Neuron (in vitro differentiated cells): ENCODE data around the gene GJA10.

Experiments
- H2AFZ ChIP-seq: one replicate; pipeline ENCODE4 v1.6.1; 2013; ENCODE audit warnings: low read depth, mild to moderate bottlenecking, inconsistent platforms, low read length, moderate library complexity
- H3K27me3 ChIP-seq: one replicate; pipeline ENCODE4 v1.6.1; 2013; ENCODE audit warnings: low read length; ENCODE audit not compliant: insufficient read depth
- H3K36me3 ChIP-seq: one replicate; pipeline ENCODE4 v1.6.1; 2013; ENCODE audit warnings: low read length; ENCODE audit not compliant: insufficient read depth
- H3K4me1 ChIP-seq: one replicate; pipeline ENCODE4 v1.6.1; 2013; ENCODE audit warnings: low read length; ENCODE audit not compliant: insufficient read depth
- H3K4me3 ChIP-seq: 2 replicates; pipeline ENCODE4 v1.5.1; 2013; ENCODE audit warnings: mild to moderate bottlenecking, low read length, moderate library complexity
- H3K9me3 ChIP-seq: one replicate; pipeline ENCODE4 v1.6.1; 2013; ENCODE audit warnings: low read length

Gene GJA10

DNA sequence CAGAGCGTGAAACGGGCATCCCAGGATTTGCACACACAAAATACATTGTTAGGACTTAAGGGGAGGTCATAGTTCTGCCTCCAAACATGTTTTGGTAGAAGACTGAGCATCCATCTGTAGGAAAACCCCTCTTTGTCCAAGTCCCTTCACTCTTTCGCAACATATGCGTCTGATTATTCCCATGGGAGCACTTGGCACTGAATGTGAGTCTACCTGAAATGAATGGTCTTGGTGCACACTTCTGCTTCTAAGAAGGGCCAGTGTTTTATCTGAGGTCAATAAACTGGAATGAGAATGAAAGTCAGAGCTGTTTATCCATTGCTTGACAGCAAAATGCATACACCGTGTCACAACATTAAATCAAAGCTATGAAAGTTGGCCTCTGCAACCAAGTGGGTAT lies 33.0 kb downstream of the GJA10 start:
- H3K27me3 ChIP-seq, result no peaks in the 10 kb centered on the region
- peaks cover 2% of the 10 kb centered on the region for H3K9me3 ChIP-seq
- H3K36me3 ChIP-seq, result peaks cover 10% of the 10 kb centered on the region
- no peak overlapping the region for H3K4me3 ChIP-seq
- no peak overlapping the region for H2AFZ ChIP-seq
- peaks cover 9% of the 10 kb centered on the region for H3K4me1 ChIP-seq

DNA sequence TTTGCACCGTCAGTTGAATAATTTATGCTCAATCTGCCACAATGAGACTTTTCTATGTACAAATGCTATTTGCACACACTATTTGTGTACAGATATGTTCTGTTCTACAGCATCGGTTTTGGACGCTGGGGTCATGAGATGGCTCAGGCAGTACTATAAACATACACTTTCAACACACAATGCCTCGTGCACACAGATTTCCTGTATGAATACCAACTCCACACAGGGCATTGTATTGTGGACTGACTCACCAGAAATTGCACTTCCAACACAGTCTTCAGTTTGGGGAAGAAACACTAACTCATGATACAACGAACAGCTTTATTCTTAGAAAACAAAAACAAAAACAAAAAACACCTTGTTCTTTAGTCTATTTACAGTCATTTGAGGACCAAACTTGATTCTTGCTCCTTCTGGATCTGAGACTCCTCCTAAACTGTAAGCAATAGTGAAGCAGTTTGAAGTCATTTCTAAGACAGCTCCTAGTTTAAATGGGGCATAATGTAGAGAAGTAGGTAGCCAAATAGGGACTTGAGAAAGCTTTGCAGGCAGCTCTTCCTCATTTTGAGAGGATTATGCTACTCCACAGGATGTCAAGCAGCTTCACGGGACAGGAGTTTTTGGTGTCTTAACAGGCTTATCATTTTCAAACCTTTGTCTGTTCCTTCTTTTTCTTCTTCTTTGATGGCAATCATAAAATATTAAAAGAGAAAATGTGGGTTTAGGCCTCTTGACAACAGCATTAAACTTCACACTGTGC lies 33.7 kb downstream of the GJA10 start:
- peaks cover 17% of the 10 kb centered on the region for H3K36me3 ChIP-seq

GRCh38 chr6:89928604-89929003 lies 34.3 kb downstream of the GJA10 start:
- peaks cover 21% of the 10 kb centered on the region for H3K36me3 ChIP-seq
- peaks cover 9% of the 10 kb centered on the region for H3K4me1 ChIP-seq
- H2AFZ ChIP-seq, result no peak overlapping the region
- no peaks in the 10 kb centered on the region for H3K27me3 ChIP-seq
- H3K9me3 ChIP-seq, result peaks cover 2% of the 10 kb centered on the region
- no peak overlapping the region for H3K4me3 ChIP-seq

More for the DNA sequence above, 33.7 kb downstream of the GJA10 start:
- no peaks in the 10 kb centered on the region for H3K27me3 ChIP-seq
- no peak overlapping the region for H2AFZ ChIP-seq
- peaks cover 2% of the 10 kb centered on the region for H3K9me3 ChIP-seq
- H3K4me3 ChIP-seq, result no peak overlapping the region
- peaks cover 9% of the 10 kb centered on the region for H3K4me1 ChIP-seq

- H3K9me3 ChIP-seq, result no peaks in the 10 kb centered on the region
- H3K36me3 ChIP-seq, result peaks cover 30% of the 10 kb centered on the region
- H3K27me3 ChIP-seq, result no peaks in the 10 kb centered on the region
- H3K4me3 ChIP-seq, result no peak overlapping the region
- peaks cover 9% of the 10 kb centered on the region for H3K4me1 ChIP-seq
- no peak overlapping the region for H2AFZ ChIP-seq
Measured at GRCh38 chr6:89930789-89931188, 36.5 kb downstream of the GJA10 start.

- Histone ChIP-seq H3K36me3 (peaks cover 39% of the 10 kb centered on the region), H3K27me3 (no peaks in the 10 kb centered on the region), H3K4me1 (peaks cover 9% of the 10 kb centered on the region), H3K9me3 (no peaks in the 10 kb centered on the region), H3K4me3 (no peak overlapping the region), H2AFZ (no peak overlapping the region)
Measured at GRCh38 chr6:89932245-89932802, 38.1 kb downstream of the GJA10 start.

DNA sequence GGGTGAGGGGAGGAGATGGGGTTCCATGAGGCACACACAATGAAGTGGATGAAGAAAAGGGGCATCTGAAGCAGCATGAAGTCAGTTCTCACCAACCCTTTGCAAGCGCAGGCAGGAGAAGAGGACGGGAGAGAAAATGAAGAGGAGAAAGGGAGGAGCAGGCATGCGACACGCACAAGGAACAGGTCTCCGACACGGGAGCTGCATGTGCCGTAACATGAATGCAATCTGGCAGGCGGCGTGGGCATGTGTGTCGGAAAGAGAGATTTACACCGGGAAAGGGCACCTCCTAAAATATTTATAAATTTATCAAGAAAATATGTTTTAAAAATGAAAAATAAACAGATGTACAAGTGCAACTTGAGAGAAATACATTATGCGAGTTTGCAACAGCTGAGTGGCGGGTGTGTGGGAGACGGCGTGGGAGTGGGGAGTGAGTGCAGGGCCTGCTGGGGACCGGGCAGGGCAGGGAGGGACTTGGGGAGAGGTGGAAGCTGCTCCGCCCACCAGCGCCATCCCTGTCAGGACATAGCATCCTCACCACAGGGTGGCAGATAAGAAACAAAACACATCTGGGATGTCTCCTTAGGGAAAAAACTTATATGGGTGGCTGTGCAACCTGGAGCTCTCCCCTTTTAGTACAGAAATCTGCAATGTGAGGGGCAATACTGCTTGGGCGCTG lies 40.6 kb downstream of the GJA10 start:
- H3K4me3 ChIP-seq, result no peak overlapping the region
- no peaks in the 10 kb centered on the region for H3K27me3 ChIP-seq
- peaks cover 43% of the 10 kb centered on the region for H3K36me3 ChIP-seq
- H3K9me3 ChIP-seq, result no peaks in the 10 kb centered on the region
- no peak overlapping the region for H2AFZ ChIP-seq
- H3K4me1 ChIP-seq, result no peaks in the 10 kb centered on the region

DNA sequence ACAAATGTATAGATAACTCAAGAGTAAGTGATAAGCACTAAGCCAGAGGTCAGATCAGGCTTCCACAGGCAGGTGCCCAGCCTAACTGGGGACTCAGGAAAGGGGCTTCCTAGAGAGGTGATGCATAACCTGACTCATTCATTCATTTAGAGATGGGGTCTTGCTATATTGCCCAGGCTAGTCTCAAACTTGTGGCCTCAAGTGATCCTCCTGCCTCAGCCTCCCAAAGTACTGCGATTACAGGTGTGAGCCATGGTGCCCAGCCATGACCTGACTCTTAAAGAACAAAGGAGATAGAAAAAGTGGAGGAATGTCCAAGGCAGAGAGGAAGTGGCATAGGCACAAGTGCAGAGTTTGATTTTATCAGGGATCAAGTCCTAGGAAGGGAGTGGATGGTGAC lies 41.9 kb downstream of the GJA10 start:
- peaks cover 5% of the 10 kb centered on the region for H3K4me1 ChIP-seq
- H3K4me3 ChIP-seq, result no peak overlapping the region
- no peaks in the 10 kb centered on the region for H3K9me3 ChIP-seq
- H3K27me3 ChIP-seq, result no peaks in the 10 kb centered on the region
- no peak overlapping the region for H2AFZ ChIP-seq
- peaks cover 38% of the 10 kb centered on the region for H3K36me3 ChIP-seq

DNA sequence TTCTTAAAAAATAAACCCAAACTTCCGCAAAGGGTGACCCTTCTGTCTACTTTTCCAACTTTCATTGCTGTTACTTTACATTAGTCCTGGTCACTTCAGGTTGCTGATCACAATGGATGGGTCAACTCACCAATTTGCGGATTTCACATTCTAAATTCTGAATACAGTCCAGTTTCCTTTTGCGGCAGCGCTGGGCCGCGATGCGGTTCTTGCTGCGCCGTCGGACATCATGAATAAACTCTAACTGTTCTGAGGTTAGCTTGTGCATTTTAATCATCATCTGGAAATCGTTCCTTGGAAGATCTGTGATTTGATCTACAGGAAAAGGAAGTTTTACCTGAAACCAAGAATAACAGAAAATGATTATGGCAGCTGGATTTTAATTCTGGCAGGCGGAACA lies 43.7 kb downstream of the GJA10 start:
- peaks cover 26% of the 10 kb centered on the region for H3K36me3 ChIP-seq
- no peak overlapping the region for H2AFZ ChIP-seq
- H3K9me3 ChIP-seq, result no peaks in the 10 kb centered on the region
- no peaks in the 10 kb centered on the region for H3K27me3 ChIP-seq
- H3K4me1 ChIP-seq, result peaks cover 8% of the 10 kb centered on the region
- no peak overlapping the region for H3K4me3 ChIP-seq

DNA sequence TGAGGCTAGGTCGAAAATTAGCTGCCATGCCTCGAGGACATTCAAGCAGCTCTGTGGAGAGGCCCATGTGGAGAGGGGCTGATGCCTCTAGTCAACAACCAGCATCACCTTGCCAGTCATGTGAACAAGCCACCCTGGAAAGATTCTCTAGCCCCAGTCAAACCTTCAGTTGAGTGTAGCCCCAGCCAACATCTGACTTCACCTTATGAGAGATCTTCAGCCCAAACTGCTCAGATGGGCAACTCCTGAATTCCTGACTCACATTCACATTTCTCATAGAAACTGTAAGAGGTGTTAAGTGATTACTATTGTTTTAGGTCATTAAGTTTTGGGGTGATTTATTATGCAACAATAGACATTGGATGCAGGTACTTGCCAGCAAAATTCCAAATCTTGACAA lies 44.9 kb downstream of the GJA10 start:
- H3K4me1 ChIP-seq, result peaks cover 8% of the 10 kb centered on the region
- H3K36me3 ChIP-seq, result peaks cover 18% of the 10 kb centered on the region
- no peak overlapping the region for H2AFZ ChIP-seq
- H3K9me3 ChIP-seq, result no peaks in the 10 kb centered on the region
- H3K27me3 ChIP-seq, result no peaks in the 10 kb centered on the region
- H3K4me3 ChIP-seq, result no peak overlapping the region

GRCh38 chr6:89940225-89941027 lies 46.2 kb downstream of the GJA10 start:
- H3K4me1 ChIP-seq, result peaks cover 8% of the 10 kb centered on the region
- peaks cover 14% of the 10 kb centered on the region for H3K36me3 ChIP-seq
- H2AFZ ChIP-seq, result no peak overlapping the region

GRCh38 chr6:89941031-89941762 lies 46.9 kb downstream of the GJA10 start:
- no peaks in the 10 kb centered on the region for H3K9me3 ChIP-seq
- no peak overlapping the region for H2AFZ ChIP-seq
- H3K36me3 ChIP-seq, result peaks cover 10% of the 10 kb centered on the region
- H3K27me3 ChIP-seq, result no peaks in the 10 kb centered on the region
- H3K4me3 ChIP-seq, result no peak overlapping the region
- peaks cover 8% of the 10 kb centered on the region for H3K4me1 ChIP-seq

More at GRCh38 chr6:89940225-89941027, 46.2 kb downstream of the GJA10 start:
- no peaks in the 10 kb centered on the region for H3K9me3 ChIP-seq
- no peak overlapping the region for H3K4me3 ChIP-seq
- no peaks in the 10 kb centered on the region for H3K27me3 ChIP-seq

GRCh38 chr6:89941763-89942497 lies 47.7 kb downstream of the GJA10 start:
- Histone ChIP-seq H3K4me3 (no peak overlapping the region), H3K4me1 (peaks cover 8% of the 10 kb centered on the region), H3K9me3 (no peaks in the 10 kb centered on the region), H3K27me3 (no peaks in the 10 kb centered on the region), H3K36me3 (peaks cover 10% of the 10 kb centered on the region), H2AFZ (no peak overlapping the region)
